Measurements from ENCODE around the gene NUP210.
"Not testable (repeated sequence)": the region's sequence is repeated elsewhere in the genome, so short reads cannot be mapped to it uniquely, and the experiment has no call there.

Gene NUP210

DNA sequence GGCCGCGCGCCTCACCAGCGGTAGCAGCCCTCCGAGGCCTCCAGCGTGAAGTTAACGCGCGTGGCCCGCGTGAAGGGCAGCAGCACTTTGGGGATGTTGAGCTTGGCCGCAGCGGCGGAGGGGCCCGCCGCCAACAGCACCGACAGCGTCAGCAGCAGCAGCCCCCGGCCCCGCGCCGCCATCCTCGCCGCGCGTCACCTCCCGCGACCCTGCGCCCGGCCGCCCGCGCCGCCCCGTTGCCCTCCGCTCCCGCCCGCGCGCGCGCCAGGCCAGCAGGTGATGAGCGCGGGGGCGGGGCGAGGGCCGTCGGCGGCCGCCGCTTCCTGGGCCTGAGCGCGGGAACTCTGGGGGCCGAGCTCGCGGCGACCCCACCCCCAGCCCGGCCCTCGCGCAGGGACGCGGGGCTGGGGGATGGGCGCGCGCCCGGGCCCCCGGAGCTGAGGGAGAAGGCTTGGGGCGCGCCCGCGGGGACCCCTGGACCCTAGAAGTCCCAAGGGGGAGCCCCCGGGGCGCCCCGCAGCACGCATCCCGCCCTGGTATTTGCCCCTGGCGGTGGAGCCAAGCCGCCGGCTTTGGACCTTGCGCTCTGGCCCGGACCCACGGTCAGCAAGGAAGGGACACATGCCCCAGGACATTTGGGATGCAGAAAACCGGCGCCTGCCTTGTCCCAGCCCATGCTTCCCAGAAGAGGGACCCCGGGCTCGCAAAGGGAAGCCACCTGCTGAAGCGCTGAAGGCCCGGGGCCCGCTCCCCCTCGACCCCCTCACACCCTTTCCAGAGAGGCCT, at the start of gene NUP210:
NUP210 (minus strand) TSS at position 278 of the 786 bp plus-strand sequence; CDS start at position 182, 96 bp downstream.
- peak; percentile 34 for DNase-seq (ENCODE audit: low read depth)

DNA sequence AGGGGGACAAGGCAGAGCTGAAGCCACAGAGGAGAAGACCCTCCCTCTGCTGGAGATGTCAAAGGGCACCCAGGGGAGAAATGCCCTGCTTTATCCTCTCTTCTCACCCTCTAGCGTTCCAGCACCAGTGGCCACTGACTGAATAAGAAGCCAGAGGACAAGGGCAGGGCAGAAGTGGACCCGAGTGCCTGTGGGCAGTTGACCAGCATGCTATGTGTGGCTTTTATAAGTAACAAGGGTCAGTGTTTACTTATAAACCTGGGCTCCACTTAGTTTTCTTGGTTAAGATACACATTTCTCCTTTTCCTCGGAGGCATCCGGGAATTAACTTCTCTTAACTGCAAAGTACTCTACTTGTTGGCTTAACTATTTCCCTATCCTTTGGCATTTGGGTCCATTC, 46.7 kb upstream of the NUP210 start:
- no peak for DNase-seq (ENCODE audit: low read depth)

DNA sequence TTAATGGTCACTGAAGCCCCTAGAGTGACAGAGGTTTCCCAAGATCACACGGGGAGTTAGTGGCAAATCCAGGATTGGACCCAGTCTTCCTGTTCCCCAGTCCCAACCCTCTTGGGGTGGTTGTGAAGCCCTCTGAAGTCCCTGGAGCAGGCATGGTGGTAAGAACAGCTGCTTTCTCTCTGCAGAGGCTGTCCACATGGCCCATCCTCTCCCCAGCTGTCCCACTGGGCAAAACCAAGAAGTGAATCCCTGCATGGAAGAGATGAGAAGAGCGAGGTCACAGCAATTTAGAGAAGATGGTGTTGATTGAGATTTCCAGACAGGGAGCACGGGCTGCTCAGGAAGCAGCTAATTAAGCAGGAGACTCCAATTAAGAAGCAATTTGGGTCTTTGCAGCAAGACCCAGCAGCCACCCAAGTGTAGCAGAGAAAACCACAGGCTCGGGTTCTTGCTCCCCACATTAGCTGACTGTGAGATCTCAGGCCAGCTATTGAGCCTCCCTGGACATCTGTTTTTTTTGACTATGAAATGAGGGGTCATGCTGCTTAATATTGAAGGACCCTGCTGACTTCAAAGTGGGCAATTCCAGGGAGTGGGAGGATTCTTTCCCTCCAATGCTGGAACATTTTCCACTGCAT, 45.2 kb upstream of the NUP210 start:
- no peak for DNase-seq (ENCODE audit: low read depth)

DNA sequence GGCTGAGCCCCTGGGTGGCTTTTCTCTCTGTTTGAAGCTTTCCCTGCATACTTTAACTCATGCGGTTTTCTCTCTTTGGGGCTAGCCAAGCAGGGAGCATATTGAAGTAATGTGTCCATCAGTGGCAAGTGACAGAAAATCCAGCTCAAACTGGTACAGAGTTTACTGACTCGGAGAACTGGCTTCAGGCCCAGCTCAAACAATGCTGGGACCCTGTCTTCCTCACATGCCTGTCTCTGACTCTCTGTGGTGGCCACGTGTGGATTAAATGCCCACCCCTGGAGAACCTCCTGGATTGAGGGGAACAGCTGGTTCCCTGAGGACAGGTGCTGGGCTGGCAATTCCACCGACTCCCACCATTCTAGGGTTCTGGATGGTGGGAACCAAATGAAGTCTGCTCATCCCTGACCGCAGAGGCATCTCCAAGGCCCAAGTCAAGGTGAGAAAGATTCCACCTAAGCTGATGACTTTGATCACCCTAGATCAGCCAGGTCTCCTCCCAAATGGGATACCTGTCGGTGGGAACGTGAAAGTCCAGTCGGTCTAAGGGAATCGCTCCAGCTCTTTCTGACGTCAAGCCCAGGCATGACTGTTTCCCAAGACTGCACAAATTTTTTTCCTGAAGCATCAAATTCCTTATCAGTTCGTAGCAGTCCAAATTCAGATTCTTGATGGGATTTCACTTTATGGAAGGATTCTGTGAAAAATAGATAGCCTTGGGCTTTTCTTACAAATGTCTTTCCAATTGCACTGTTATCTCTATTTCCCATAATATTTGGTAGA, 43.7 kb upstream of the NUP210 start:
- DNase-seq (ENCODE audit: low read depth) = no peak

DNA sequence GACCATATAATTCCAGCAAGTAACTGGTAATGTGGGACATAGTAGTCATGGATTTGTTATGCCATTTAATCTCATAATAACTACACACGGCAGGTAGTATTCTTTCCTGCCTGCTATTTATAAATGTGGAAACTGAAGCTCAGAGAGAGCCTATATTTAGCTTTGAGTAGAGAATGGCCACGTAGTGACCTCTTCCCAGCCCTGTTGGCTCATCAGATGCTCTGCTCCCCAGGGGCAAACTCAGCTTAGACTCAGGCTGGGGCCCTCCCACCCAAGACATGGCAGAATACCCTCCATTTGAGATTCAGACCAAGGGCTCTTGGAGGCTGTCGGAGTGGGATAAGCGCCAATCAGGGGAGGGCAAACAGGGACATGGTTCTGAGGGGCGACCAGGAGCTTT, 42.7 kb upstream of the NUP210 start:
- DNase-seq (ENCODE audit: low read depth) = no peak

DNA sequence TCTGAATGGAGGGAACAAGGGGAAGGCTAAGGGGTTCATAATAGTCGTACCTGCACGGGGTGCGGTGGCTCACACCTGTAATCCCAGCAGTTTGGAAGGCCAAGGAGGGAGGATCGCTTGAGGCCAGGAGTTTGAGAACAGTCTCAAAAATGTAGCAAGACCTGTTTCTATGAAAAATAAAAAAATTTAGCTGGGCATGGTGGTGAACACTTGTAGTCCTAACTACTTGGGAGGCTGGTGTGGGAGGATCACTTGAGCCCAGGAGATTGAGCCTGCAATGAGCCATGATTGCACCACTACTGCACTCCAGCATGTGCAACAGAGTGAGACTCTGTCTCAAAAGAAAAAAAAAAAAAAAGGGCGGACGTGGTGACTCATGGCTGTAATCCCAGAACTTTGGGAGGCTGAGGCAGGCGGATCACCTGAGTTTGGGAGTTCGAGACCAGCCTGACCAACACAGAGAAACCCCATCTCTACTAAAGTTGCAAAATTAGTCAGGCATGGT, 42.1 kb upstream of the NUP210 start:
- DNase-seq (ENCODE audit: low read depth) = no peak

DNA sequence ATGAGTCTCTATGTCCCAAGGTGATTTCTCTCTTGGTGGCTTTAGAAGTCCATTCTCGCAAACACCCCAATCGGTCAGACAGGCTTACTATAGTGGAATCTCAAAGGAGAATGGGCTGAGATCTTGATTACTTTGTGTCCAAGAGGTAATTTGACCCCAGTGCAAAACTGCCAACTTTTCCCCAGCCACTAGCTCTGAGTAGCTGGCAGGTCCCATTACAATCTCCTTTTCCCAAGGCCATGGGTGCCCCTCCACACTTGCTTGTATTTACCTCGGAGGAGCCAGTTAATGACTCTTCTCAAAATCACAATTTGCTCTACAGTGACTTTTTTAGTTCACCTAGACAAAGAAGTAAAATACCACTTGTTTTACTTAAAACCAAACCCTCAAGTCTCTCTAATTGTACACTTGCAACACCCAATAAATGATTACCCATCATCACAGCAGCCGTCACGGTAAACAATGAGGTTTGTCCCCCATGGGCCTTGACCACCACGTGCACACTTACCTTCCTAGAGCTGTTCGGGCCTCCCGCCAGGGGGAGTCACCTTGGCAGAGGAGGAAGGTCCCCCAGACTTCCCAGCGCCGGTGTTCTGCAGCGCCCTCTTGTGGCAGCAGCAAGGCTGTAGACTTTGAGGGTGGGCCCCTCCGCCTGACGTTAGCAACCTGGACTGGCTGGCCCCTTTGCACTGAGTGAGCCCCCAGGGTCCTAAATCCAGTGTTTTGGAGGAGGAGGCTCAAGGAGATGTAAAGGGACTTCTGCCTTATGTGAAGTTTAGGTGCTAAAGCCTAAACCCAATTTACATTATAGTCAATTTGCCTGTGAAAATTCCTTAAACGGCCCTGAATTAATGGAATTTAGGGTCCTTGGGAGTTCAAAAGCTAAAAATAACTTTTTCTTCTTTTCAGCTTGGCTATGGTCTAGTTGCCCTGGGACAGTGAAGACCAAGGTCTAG, 41.3 kb upstream of the NUP210 start:
- peak; percentile 54 for DNase-seq (ENCODE audit: low read depth)

DNA sequence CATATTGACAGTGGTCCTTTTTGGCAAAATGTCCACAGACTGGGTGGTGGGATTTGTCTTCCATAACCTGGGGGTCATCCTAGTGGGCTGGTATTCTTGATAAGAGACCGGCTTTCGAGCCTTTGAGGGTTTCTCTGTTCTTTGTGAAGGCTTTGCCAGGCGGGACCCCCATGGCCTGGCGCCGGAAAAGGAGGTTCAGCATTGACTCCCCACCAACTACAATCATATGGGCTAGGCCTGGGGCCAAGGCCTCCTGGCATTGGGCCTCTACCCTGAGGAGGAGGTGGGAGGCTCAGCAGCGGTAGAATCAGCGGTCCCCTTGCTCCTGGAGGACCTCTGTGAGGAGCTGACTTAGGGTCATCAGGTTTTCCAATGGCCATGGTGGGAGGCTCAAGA, 40.2 kb upstream of the NUP210 start:
- no peak for DNase-seq (ENCODE audit: low read depth)

DNA sequence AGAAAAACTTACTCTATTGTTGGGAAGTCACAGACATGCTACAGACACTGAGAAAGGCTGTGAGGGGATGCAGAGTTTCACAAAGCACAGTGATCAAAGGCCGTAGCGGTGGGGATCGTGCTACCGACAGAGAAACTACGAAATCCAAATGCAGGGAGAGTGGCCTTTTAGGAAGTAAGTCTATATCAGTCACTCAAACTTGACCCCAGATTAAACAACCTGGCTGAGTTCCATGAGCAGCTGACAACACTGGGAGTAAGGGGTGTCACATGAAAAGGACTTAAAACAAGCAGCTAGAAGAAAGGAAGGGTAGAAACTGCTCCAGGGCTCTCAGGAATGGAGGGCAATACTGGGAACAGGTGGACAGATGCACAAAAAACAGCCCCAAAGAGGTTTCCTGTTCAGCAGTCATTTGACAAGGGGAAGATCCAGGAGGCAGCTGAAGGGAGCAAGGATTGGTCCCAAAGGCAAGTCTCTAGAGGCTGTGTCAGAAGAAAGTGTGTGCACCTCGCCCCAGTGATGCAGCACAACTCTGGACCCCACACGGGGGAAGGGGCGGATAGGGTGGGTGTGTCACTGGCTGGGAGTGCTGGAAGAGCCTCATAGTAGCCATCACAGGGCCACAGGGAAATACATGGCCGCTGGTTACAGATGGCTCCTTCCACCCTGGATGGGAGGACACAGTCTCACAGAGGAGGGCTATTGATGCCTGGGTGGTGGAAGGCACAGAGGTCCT, 39.7 kb upstream of the NUP210 start:
- no peak for DNase-seq (ENCODE audit: low read depth)

DNA sequence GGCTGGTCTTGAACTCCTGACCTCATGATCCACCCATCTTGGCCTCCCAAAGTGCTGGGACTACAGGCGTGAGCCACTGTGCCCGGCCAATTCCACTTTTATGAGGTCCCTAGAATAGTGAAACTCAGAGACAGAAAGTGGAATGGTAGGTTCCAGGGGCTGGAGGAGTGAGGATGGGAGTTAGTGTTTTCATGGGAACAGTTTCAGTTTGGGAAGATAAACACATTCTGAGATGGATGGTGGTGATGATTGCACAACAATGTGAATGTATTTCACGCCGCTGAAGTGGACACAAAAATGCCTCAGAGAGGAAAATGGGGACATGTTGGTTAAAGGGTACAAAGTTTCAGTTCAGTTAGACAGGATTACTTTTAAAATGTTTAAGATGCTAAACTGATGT, 37.5 kb upstream of the NUP210 start:
- no peak for DNase-seq (ENCODE audit: low read depth)

DNA sequence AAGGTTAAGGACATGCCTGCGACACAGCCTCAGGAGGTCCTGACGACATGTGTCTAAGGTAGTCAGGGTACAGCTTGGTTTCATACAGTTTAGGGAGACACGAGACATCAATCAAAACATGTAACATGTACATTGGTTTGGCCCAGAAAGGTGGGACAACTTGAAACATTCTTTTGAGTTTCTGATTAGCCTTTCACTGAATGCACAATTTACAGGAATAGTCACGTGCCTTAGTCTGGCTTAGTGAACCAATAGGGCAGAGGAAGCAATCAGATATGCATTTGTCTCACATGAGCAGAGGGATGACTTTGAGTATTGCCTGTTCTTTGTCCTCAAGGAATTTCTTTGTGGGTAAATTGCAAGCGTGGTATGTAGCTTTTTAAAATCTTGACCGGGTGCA, 35.5 kb upstream of the NUP210 start:
- DNase-seq (ENCODE audit: low read depth) = no peak

DNA sequence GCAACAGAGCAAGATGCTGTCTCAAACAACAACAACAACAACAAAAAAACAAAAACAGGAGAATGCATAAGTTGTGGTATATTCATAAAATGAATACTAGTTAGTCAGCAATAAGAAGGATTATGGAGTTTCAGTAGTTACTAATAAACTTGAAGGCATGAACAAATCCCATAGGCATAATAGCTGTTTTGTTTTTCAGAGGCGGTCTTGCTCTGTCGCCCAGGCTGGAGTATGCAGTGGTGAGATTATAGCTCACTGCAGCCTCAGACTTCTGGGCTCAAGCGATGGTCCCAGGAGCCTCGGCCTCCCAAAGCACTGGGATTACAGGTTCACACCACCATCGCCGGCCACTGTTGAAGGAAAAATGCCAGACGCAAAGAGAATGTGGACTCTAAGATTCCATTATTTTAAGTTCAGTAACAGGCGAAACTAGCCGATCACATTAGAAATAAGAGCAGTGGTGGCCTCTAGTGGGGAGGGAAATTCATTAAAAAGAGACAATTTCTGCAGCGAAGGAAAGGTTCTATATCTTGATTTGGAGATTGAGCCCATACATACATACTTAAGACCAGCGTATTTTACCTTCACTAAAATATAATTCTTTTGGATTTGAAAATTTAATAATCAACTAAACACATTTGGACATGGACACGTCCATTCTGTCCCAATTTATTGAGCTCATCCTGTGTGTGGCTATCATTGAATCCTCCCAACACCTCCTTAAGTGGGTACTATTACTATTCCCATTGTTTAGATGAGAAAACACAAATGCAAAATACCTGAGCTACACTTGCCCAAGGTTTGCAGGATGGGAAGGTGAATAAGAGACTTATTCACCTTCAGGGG, 32.6 kb upstream of the NUP210 start:
- no peak for DNase-seq (ENCODE audit: low read depth)

DNA sequence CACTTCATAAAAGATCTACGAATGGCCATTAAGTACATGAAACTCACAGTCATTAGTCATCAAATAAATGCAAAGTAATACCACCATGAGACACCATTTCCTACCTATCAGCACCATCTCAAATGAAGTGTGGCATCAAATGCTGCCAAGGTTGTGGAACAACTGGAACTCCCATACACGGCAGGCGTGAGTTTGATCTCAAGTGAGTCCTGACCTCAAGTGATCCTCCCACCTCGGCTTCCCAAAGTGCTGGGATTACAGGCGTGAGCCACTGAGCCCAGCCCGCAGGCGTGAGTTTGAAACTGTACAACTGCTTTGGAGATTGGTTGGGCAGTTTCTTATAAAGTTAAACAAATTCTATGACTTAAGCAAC, 31.2 kb upstream of the NUP210 start:
- DNase-seq (ENCODE audit: low read depth) = no peak

DNA sequence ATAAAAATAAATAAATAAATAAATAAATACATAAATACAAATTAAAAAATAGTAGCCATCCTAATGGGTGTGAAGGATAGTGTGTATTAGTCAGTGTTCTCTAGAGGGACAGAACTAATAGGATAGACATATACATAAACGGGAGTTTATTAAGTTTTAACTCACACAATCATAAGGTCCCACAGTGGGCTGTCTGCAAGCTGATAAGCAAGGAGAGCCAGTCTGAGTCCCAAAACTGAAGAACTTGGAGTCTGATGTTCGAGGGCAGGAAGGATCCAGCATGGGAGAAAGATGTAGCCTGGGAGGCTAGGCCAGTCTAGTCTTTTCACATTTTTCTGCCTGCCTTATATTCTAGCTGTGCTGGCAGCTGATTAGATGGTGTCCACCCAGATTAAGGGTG, 22.8 kb upstream of the NUP210 start:
- not testable (repeated sequence) for DNase-seq (ENCODE audit: low read depth)

DNA sequence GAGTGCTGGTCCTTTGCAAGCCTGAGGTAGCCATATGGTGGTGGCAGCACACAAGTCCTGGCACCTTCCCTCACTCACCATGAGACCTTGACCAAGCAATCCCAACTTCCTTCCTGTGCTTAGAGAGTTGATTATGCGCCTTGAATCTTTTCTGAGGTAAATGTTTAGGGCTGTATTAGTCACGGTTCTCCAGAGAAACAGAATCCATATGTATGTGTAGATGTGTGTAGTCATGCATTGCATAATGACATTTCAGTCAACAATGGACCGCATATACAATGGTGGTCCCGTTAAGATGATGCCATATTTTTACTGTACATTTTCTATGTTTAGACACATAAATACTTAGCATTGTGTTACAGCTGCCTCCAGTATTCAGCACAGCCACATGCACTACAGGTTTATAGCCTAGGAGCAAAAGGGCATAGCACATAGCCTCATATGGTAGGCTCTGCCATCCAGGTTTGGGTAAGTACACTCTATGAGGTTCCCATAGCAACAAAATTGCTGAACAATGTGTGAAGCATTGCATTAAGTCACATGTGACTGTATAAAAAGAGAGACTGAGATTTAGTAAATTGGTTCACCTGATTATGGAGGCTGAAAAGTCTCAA, 20.2 kb upstream of the NUP210 start:
- DNase-seq (ENCODE audit: low read depth) = no peak

DNA sequence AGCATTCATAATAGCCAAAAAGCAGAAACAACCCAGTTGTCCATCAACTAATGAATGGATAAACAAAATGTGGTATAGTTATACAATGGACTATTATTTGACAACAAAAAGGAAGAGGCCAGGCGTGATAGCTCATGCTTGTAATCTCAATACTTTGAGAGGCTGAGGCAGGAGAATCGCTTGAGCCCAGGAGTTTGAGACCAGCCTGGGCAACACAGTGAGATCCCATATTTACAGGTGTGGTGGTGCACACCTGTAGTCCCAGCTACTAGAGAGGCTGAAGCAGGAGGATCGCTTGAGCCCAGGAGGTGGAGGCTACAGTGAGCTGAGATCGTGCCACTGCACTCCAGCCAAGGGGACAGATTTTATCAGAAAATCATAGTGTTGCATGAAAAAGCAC, 16.1 kb upstream of the NUP210 start:
- not testable (repeated sequence) for DNase-seq (ENCODE audit: low read depth)

DNA sequence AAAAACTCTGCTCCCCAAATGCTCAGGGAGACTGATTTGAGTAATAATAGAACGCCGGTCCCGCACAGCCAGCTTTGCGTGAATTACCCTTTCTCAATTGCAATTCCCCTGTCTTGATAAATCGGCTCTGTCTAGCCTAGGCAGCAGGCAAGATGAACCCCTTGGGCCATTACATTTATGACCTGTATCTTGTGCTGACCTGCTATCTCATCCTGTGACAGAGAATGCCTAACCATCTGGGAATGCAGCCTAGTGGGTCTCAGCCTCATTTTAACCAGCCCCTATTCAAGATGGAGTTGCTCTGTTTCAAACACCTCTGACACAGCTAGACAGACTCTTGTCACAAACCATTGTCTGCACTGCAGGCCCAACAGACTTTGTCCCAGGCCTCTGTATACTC, 13.8 kb upstream of the NUP210 start:
- no peak for DNase-seq (ENCODE audit: low read depth)

DNA sequence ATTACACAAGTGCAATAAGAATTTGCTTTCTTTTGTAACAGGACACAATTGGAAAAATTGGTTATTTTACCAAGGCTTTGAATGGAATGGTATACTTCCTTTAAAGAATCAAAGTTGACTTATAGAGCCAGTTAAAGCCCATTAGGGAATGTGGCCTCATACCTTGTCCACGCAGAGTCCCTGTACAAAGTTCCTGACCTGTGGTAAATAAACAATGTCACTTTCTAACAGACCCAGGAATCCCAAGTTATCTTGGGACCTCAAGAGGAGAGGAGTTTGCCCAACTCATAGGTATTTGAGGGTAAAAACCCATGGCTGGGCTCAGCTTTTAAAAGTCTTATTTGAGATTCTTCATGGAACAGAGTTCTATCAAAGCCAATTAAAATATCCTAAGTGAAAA, 12.0 kb upstream of the NUP210 start:
- no peak for DNase-seq (ENCODE audit: low read depth)

DNA sequence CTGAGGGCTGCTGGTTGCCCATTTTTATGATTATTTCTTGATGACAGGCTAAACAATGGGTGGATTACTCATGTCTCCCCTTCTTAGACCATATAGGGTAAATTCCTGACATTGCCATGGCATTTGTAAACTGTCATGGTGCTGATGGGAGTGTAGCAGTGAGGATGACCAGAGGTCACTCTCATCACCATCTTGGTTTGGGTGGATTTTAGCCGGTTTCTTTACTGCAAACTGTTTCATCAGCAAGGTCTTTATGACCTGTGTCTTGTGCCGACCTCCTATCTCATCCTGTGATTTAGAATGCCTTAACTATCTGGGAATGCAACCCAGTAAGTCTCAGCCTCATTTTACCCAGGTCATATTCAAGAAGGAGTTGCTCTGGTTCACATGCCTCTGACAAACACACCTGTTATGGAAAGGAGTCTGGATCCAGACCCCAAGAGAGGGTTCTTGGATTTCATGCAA, 10.3 kb upstream of the NUP210 start:
- not testable (repeated sequence) for DNase-seq (ENCODE audit: low read depth)
